SK-N-SH (cell line): ENCODE measurements around the gene FLRT1. TPM values are rescaled to one million over a fixed set of nuclear protein-coding genes. Genes with fewer than 3 reads are reported as not detected.

Source experiments
- CTCF ChIA-PET: fragments of 300-600, 350-600 bp; formaldehyde crosslinking; extraction: SDS; loops from one replicate; lab custom pipeline; 2021; lab: Yijun Ruan, JAX
- POLR2A ChIA-PET: fragments of 350-600 bp; sonication (Branson Sonifier 250); formaldehyde crosslinking; extraction: SDS; loops from one replicate; lab custom pipeline; 2020; ENCODE audit warnings: antibody characterized with exemption, inconsistent platforms; lab: Yijun Ruan, JAX
- DNase-seq: peaks from one replicate; pipeline ENCODE4 v3.0.0; 2012
- H2AFZ ChIP-seq: fragments of 200-600 bp; sonication (generic); 2 replicates; pipeline ENCODE4 v1.8.1; 2016; ENCODE audit warnings: antibody characterized with exemption, mild to moderate bottlenecking, low read depth
- H3F3A ChIP-seq: fragments of 200-600 bp; sonication (generic); replicated peaks from 2 replicates; pipeline ENCODE3; 2016; ENCODE audit warnings: antibody characterized with exemption, mild to moderate bottlenecking; ENCODE audit not compliant: insufficient read depth
- H3K27ac ChIP-seq, 2 experiments: fragments of 200-500 bp in 1 of 2; fragments of 200-600 bp in 1 of 2; sonication (Bioruptor generic) in 1 of 2; sonication (generic), shearing (Covaris generic) in 1 of 2; 2 replicates each; pipeline versions ENCODE4 v1.5.1 to v1.6.1; 2014 to 2016; ENCODE audit warnings: low read depth in 2 of 2, inconsistent platforms in 1 of 2, low read length in 1 of 2, mild to moderate bottlenecking in 1 of 2, mixed read lengths in 1 of 2
- H3K27me3 ChIP-seq: fragments of 200-600 bp; sonication (generic), shearing (Covaris generic); 2 replicates; pipeline ENCODE4 v1.6.1; 2016; ENCODE audit warnings: mixed run types; ENCODE audit not compliant: insufficient read depth
- H3K36me3 ChIP-seq, 2 experiments: fragments of 200-500 bp in 1 of 2; fragments of 200-600 bp in 1 of 2; sonication (Bioruptor generic) in 1 of 2; sonication (generic) in 1 of 2; replicated peaks in 1 of 2; 2 replicates each; pipeline versions ENCODE3 to v1.5.1; 2014 to 2016; ENCODE audit warnings: low read length in 1 of 2, mild to moderate bottlenecking in 1 of 2; ENCODE audit not compliant: insufficient read depth in 2 of 2, control insufficient read depth in 1 of 2
- H3K4me1 ChIP-seq, 2 experiments: fragments of 200-500 bp in 1 of 2; fragments of 200-600 bp in 1 of 2; sonication (Bioruptor generic) in 1 of 2; sonication (generic), shearing (Covaris generic) in 1 of 2; 2 replicates each; pipeline versions ENCODE4 v1.5.1 to v1.6.1; 2014 to 2016; ENCODE audit warnings: low read depth in 1 of 2, low read length in 1 of 2, mixed run types in 1 of 2; ENCODE audit not compliant: insufficient read depth in 2 of 2, control insufficient read depth in 1 of 2
- H3K4me2 ChIP-seq: fragments of 200-600 bp; sonication (generic), shearing (Covaris generic); 2 replicates; pipeline ENCODE4 v1.6.1; 2017; ENCODE audit warnings: mixed run types
- H3K4me3 ChIP-seq, 2 experiments: fragments of 200-500 bp in 1 of 2; fragments of 200-600 bp in 1 of 2; sonication (Bioruptor generic) in 1 of 2; sonication (generic), shearing (Covaris generic) in 1 of 2; 2 replicates each; pipeline versions ENCODE4 v1.5.1 to v1.8.1; 2014 to 2016; ENCODE audit warnings: low read depth in 2 of 2, inconsistent platforms in 1 of 2, low read length in 1 of 2, mild to moderate bottlenecking in 1 of 2, mixed read lengths in 1 of 2, moderate library complexity in 1 of 2
- H3K79me2 ChIP-seq: fragments of 200-600 bp; sonication (generic); 2 replicates; pipeline ENCODE4 v1.8.1; 2017; ENCODE audit warnings: mild to moderate bottlenecking; ENCODE audit not compliant: insufficient read depth
- H3K9ac ChIP-seq: fragments of 200-600 bp; sonication (generic); 2 replicates; pipeline ENCODE4 v1.6.1; 2017; ENCODE audit warnings: mixed run types
- H3K9me2 ChIP-seq: fragments of 200-600 bp; sonication (generic); 2 replicates; pipeline ENCODE4 v1.6.1; 2017; ENCODE audit warnings: mixed run types
- H3K9me3 ChIP-seq: fragments of 200-600 bp; sonication (generic); 2 replicates; pipeline ENCODE4 v1.6.1; 2017; ENCODE audit warnings: mixed run types, mild to moderate bottlenecking, moderate library complexity
- H4K20me1 ChIP-seq: fragments of 200-600 bp; sonication (generic); 2 replicates; pipeline ENCODE4 v1.6.1; 2017; ENCODE audit warnings: mild to moderate bottlenecking, mixed run types; ENCODE audit not compliant: insufficient read depth
- CHD2 ChIP-seq: fragments of 150-350 bp; IDR thresholded peaks from 2 replicates; pipeline ENCODE4 v1.6.1; 2018; ENCODE audit warnings: low read length; ENCODE audit not compliant: partially characterized antibody
- ELF1 ChIP-seq: IDR thresholded peaks from 2 replicates; pipeline ENCODE4 v1.4.0; 2012
- GABPA ChIP-seq: IDR thresholded peaks from 2 replicates; pipeline ENCODE4 v1.4.0; 2012; ENCODE audit warnings: low read depth, mild to moderate bottlenecking
- IRF3 ChIP-seq: fragments of 150-350 bp; IDR thresholded peaks from 2 replicates; pipeline ENCODE4 v1.6.1; 2016; ENCODE audit warnings: mild to moderate bottlenecking, low read depth, low read length
- MEF2A ChIP-seq: IDR thresholded peaks from 2 replicates; pipeline ENCODE4 v1.4.0; 2012; ENCODE audit warnings: low read depth, borderline replicate concordance
- NRF1 ChIP-seq: IDR thresholded peaks from 2 replicates; pipeline ENCODE4 v1.6.1; 2012; ENCODE audit warnings: low read depth, mild to moderate bottlenecking, low read length
- RAD21 ChIP-seq: IDR thresholded peaks from 2 replicates; pipeline ENCODE4 v1.6.1; 2012; ENCODE audit warnings: mild to moderate bottlenecking, low read length
- RCOR1 ChIP-seq: fragments of 150-350 bp; IDR thresholded peaks from 2 replicates; pipeline ENCODE4 v1.6.1; 2017; ENCODE audit warnings: antibody characterized with exemption, low read length
- WGBS: methylation state at CpG from one replicate; pipeline ENCODE4 v1.1.6; 2017; ENCODE audit warnings: low lambda C conversion rate; 5-methylcytosine and 5-hydroxymethylcytosine counted together
- polyA plus RNA-seq, 3 experiments: library from polyadenylated mRNA; depleted of rRNA; stranded (reverse); fragments of >200 nt; gene quantifications; 2 replicates each; pipeline ENCODE4 v1.2.3, GENCODE V29; 2012
- TF ChIP-seq, protein P1 (sequence below): IDR thresholded peaks from 2 replicates; pipeline ENCODE4 v1.4.0; 2012; ENCODE audit warnings: low read depth, borderline replicate concordance
- TF ChIP-seq, protein P2 (sequence below): IDR thresholded peaks from 2 replicates; pipeline ENCODE4 v1.6.1; 2012; ENCODE audit warnings: mild to moderate bottlenecking, low read depth, low read length, moderate library complexity

The FLRT1 gene
- polyA plus RNA-seq, 1 of the 3 experiments (the other 2 are of a cell fraction) = 0.03 TPM

GRCh38 chr11:64067230-64067993 lies 31.7 kb downstream of the FLRT1 start (continued):
- no peak for TF ChIP-seq RAD21
- no peak for TF ChIP-seq GABPA
- TF ChIP-seq CHD2 = no peak
- TF ChIP-seq ELF1 = no peak
- TF ChIP-seq, all 33 proteins: peak for 0

DNA sequence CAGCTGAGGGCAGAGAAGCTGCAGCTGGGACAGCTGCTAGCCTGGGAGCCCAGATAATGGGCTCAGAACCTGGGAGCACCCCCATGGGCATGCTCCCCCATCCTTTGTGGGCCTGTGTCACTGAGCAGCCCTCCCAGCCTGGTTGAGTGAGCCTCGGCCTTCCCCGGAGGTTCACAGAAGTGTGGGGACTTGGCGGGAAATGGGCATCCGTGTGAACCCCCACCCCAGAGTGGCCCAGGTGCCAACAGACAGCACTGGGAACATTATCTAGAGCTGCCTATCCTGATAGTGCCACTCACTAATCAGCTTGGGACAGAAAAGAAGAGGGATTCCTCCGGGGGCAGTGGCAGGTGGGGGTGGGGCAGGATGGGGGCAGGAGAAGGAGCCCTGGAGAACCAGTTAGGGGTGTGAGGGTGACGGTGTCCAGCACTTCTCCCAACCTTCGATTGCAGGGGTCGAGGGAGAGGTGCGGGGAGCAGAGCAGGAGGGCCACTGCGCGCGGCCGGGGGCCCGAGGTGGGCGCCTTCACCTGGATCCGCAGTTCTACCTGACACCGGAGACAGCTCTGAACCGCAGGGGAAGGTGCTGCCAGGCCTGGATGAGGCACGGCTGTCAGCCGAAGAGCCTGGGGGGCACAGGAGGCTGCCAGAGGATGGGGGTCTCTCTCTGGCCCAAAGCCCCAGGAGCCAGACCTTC lies 33.1 kb downstream of the FLRT1 start:
- H3K9ac ChIP-seq = no peak overlapping the region
- no peak overlapping the region for H3K4me3 ChIP-seq
- CTCF ChIA-PET = interaction anchor here (1.2 to 2.5 kb wide), 8 partner anchors 8 to 84 kb away, joined by 3 to 7 read pairs (median 4); no protein-coding TSS in a partner anchor
- H3K9me2 ChIP-seq = no peaks in the 10 kb centered on the region
- no peaks in the 10 kb centered on the region for H3K79me2 ChIP-seq
- 85% methylated on average over 9 of the region's 20 CpGs for WGBS
- POLR2A ChIA-PET = interaction anchor here (1.5 to 4.2 kb wide), 4 partner anchors 9 to 79 kb away, joined by 4 to 14 read pairs (median 8); no protein-coding TSS in a partner anchor
- peak overlapping the region in 1 of 2 experiments; percentile 90; a peak in 2 of 4 replicates for H3K27ac ChIP-seq
- no peak overlapping the region for H2AFZ ChIP-seq
- no peaks in the 10 kb centered on the region for H3F3A ChIP-seq
- no peak overlapping the region for H3K4me2 ChIP-seq
- no peaks in the 10 kb centered on the region for H3K27me3 ChIP-seq
- H4K20me1 ChIP-seq = no peaks in the 10 kb centered on the region
- peaks cover 0 to 81% of the 10 kb centered on the region in 2 experiments; a peak in 2 of 4 replicates for H3K4me1 ChIP-seq
- no peak for DNase-seq
- H3K9me3 ChIP-seq = no peaks in the 10 kb centered on the region
- no peaks in the 10 kb centered on the region for H3K36me3 ChIP-seq
- TF ChIP-seq, protein P1, sequence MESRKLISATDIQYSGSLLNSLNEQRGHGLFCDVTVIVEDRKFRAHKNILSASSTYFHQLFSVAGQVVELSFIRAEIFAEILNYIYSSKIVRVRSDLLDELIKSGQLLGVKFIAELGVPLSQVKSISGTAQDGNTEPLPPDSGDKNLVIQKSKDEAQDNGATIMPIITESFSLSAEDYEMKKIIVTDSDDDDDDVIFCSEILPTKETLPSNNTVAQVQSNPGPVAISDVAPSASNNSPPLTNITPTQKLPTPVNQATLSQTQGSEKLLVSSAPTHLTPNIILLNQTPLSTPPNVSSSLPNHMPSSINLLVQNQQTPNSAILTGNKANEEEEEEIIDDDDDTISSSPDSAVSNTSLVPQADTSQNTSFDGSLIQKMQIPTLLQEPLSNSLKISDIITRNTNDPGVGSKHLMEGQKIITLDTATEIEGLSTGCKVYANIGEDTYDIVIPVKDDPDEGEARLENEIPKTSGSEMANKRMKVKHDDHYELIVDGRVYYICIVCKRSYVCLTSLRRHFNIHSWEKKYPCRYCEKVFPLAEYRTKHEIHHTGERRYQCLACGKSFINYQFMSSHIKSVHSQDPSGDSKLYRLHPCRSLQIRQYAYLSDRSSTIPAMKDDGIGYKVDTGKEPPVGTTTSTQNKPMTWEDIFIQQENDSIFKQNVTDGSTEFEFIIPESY = no peak
- TF ChIP-seq MEF2A = no peak
- TF ChIP-seq, protein P2, sequence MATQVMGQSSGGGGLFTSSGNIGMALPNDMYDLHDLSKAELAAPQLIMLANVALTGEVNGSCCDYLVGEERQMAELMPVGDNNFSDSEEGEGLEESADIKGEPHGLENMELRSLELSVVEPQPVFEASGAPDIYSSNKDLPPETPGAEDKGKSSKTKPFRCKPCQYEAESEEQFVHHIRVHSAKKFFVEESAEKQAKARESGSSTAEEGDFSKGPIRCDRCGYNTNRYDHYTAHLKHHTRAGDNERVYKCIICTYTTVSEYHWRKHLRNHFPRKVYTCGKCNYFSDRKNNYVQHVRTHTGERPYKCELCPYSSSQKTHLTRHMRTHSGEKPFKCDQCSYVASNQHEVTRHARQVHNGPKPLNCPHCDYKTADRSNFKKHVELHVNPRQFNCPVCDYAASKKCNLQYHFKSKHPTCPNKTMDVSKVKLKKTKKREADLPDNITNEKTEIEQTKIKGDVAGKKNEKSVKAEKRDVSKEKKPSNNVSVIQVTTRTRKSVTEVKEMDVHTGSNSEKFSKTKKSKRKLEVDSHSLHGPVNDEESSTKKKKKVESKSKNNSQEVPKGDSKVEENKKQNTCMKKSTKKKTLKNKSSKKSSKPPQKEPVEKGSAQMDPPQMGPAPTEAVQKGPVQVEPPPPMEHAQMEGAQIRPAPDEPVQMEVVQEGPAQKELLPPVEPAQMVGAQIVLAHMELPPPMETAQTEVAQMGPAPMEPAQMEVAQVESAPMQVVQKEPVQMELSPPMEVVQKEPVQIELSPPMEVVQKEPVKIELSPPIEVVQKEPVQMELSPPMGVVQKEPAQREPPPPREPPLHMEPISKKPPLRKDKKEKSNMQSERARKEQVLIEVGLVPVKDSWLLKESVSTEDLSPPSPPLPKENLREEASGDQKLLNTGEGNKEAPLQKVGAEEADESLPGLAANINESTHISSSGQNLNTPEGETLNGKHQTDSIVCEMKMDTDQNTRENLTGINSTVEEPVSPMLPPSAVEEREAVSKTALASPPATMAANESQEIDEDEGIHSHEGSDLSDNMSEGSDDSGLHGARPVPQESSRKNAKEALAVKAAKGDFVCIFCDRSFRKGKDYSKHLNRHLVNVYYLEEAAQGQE = no peak
- no peak for TF ChIP-seq IRF3
- no peak for TF ChIP-seq RCOR1
- TF ChIP-seq NRF1 = no peak
